Esophagus squamous epithelium (tissue), 4 donors: ENCODE data around the gene PRRX2.

Experiments
- POLR2A ChIP-seq, 4 donors: fragments of 450-650 bp; IDR thresholded peaks; one replicate each; pipeline ENCODE4 v1.6.1; 2017; ENCODE audit warnings: antibody characterized with exemption in 4 of 4, mild to moderate bottlenecking in 4 of 4, moderate library complexity in 3 of 4
- TF ChIP-seq, protein P1 (sequence below), 6 experiments: fragments of 450-650 bp in 4 of 6; fragments of 200-600 bp in 2 of 6; sonication (generic) in 2 of 6; IDR thresholded peaks; one replicate each; pipeline ENCODE4 v1.5.1; 2016 to 2019; ENCODE audit warnings: antibody characterized with exemption in 6 of 6, mild to moderate bottlenecking in 4 of 6, moderate library complexity in 4 of 6

DNA sequence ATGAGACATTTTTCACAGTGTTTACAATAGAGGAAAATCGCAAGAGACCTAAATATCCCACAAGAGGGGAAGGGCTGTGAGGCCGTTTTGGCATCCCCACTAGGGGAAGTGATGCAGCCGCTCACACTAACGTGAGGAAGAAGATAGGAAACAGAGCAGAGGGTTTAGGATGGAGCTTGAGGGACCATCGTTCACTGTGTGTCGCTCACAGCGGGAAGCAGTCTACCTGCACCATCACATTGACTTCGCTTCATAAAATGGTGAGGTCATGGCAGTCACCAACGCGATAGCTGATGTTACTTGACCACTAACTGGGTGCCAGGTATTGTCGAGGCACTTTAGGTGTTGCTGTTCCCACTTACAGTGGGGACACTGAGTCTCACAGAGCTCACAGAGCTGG lies 35.6 kb downstream of the PRRX2 start:
- TF ChIP-seq, protein P1, sequence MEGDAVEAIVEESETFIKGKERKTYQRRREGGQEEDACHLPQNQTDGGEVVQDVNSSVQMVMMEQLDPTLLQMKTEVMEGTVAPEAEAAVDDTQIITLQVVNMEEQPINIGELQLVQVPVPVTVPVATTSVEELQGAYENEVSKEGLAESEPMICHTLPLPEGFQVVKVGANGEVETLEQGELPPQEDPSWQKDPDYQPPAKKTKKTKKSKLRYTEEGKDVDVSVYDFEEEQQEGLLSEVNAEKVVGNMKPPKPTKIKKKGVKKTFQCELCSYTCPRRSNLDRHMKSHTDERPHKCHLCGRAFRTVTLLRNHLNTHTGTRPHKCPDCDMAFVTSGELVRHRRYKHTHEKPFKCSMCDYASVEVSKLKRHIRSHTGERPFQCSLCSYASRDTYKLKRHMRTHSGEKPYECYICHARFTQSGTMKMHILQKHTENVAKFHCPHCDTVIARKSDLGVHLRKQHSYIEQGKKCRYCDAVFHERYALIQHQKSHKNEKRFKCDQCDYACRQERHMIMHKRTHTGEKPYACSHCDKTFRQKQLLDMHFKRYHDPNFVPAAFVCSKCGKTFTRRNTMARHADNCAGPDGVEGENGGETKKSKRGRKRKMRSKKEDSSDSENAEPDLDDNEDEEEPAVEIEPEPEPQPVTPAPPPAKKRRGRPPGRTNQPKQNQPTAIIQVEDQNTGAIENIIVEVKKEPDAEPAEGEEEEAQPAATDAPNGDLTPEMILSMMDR (IDR thresholded peaks at IDR 0.05), result no peak
- TF ChIP-seq POLR2A (IDR thresholded peaks at IDR 0.05), result no peak
